ENCODE measurements around the gene FAM81B.

- TF ChIP-seq CTCF (IDR thresholded peaks at IDR 0.05; ENCODE audit: poor library complexity) (no peak), EZH2 (IDR thresholded peaks at IDR 0.05; ENCODE audit: borderline replicate concordance) (no peak)
These were observed 32.8 kb upstream of the FAM81B start for GRCh38 chr5:95358320-95358719.
